OCI-LY7 (cell line): ENCODE data around the gene CEP97. TPM values are rescaled to one million over a fixed set of nuclear protein-coding genes. Genes with fewer than 3 reads are reported as not detected.

Experiments
- BruUV-seq: library from RNA; stranded (reverse); fragments of 400-500 nt; replicated peaks from 2 replicates; lab custom pipeline; 2021; lab: Mats Ljungman, UMichigan
- CTCF ChIA-PET: fragments of 300-600 bp; sonication (Branson Sonifier 250); formaldehyde crosslinking; loops from one replicate; lab custom pipeline; 2022; ENCODE audit warnings: antibody characterized with exemption; ENCODE audit not compliant: unreplicated experiment; lab: Charles Lee
- POLR2A ChIA-PET: fragments of 300-600 bp; sonication (Branson Sonifier 250); formaldehyde crosslinking; loops from one replicate; lab custom pipeline; 2022; ENCODE audit warnings: antibody characterized with exemption; lab: Charles Lee
- DNase-seq: peaks from one replicate; pipeline ENCODE4 v3.0.0-alpha.2; 2015; ENCODE audit warnings: low spot score
- H2AFZ ChIP-seq: fragments of 200-600 bp; sonication (generic), shearing (Covaris generic); 2 replicates; pipeline ENCODE4 v1.6.1; 2014; ENCODE audit warnings: mild to moderate bottlenecking, antibody characterized with exemption, low read length, moderate library complexity
- H3K27ac ChIP-seq: fragments of 200-600 bp; sonication (generic); 2 replicates; pipeline ENCODE4 v1.5.1; 2014; ENCODE audit warnings: mixed run types, low read depth, mild to moderate bottlenecking, moderate library complexity, low read length, inconsistent platforms; ENCODE audit not compliant: poor library complexity, severe bottlenecking
- H3K36me3 ChIP-seq: fragments of 200-600 bp; sonication (generic); 2 replicates; pipeline ENCODE4 v1.6.1; 2014; ENCODE audit warnings: mild to moderate bottlenecking, antibody characterized with exemption, low read length, moderate library complexity, mixed read lengths; ENCODE audit not compliant: insufficient read depth
- H3K4me1 ChIP-seq: fragments of 200-600 bp; sonication (generic); 2 replicates; pipeline ENCODE4 v1.5.1; 2014; ENCODE audit warnings: mild to moderate bottlenecking, low read length; ENCODE audit not compliant: insufficient read depth, poor library complexity, severe bottlenecking
- H3K4me2 ChIP-seq: fragments of 200-600 bp; sonication (generic); 2 replicates; pipeline ENCODE4 v1.6.1; 2014; ENCODE audit warnings: mild to moderate bottlenecking, low read length
- H3K4me3 ChIP-seq: fragments of 200-600 bp; sonication (generic); 2 replicates; pipeline ENCODE4 v1.5.1; 2014; ENCODE audit warnings: mild to moderate bottlenecking, low read depth, low read length; ENCODE audit not compliant: poor library complexity, severe bottlenecking
- H3K79me2 ChIP-seq: fragments of 200-600 bp; sonication (generic); 2 replicates; pipeline ENCODE4 v1.6.1; 2016; ENCODE audit warnings: low read depth, mild to moderate bottlenecking, low read length, moderate library complexity, mixed read lengths; ENCODE audit not compliant: insufficient read depth
- H3K9me2 ChIP-seq: fragments of 200-600 bp; sonication (generic); 2 replicates; pipeline ENCODE4 v1.6.1; 2016; ENCODE audit warnings: mild to moderate bottlenecking, low read length, mixed read lengths; ENCODE audit not compliant: insufficient read depth
- H3K9me3 ChIP-seq: fragments of 200-600 bp; sonication (generic); 2 replicates; pipeline ENCODE4 v1.6.1; 2014; ENCODE audit warnings: mild to moderate bottlenecking, mixed run types, low read length, mixed read lengths
- H4K20me1 ChIP-seq: fragments of 200-600 bp; sonication (generic); 2 replicates; pipeline ENCODE4 v1.6.1; 2014; ENCODE audit warnings: mild to moderate bottlenecking, antibody characterized with exemption, low read length, moderate library complexity, mixed read lengths; ENCODE audit not compliant: insufficient read depth
- EZH2phosphoT487 ChIP-seq: fragments of 200-600 bp; sonication (generic); IDR thresholded peaks from 2 replicates; pipeline ENCODE4 v1.6.1; 2018; ENCODE audit warnings: low read depth, borderline replicate concordance, mild to moderate bottlenecking, mixed run types, antibody characterized with exemption, low read length, moderate library complexity, mixed read lengths
- intact Hi-C: fragments of 100-400 bp; cut with micrococcal nuclease; formaldehyde crosslinking; loops from one replicate; pipeline ENCODE4 v1.10.0; 2022; ENCODE audit not compliant: unreplicated experiment
- total RNA-seq, 2 experiments: library from RNA; depleted of rRNA in 1 of 2; stranded (reverse); fragments of >200 nt in 1 of 2; shearing (Covaris generic) in 1 of 2; gene quantifications; 2 replicates each; pipeline ENCODE4 v1.2.3, GENCODE V29; 2014 to 2022
- TF ChIP-seq, protein P1 (sequence below): fragments of 200-600 bp; sonication (generic); conservative IDR thresholded peaks from 2 replicates; pipeline ENCODE4 v1.5.1; 2014; ENCODE audit warnings: mild to moderate bottlenecking, antibody characterized with exemption, low read length, moderate library complexity, mixed read lengths

CEP97 gene
- total RNA-seq, 2 experiments from 2014 or later, result 27.3 to 43.5 TPM

DNA sequence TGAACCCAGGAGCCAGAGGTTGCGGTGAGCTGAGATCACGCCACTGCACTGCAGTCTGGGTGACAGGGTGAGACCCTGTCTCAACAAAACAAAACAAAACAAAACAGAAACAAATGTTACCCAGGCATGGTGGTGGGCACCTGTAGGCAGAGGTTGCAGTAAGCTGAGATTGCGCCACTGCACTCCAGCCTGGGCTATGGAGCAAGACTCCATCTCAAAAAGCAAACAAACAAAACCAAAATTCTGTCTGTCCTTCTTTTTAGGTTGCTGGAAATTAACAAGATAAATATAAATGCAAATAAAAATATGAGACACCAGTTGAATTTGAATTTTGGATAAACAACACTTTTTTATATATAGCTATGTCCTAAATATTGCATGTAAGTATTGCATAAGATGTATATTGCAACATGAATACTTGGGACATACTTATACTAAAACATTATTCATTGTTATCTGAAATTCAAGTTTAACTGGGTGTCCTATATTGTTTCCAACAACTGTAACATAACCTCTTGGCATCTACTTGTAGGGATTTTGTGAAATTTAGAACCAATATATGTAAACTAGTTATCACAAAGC is 4.7 kb upstream of the CEP97 start:
- POLR2A ChIA-PET, result interaction anchor here (0.7 to 5.4 kb wide), 3 partner anchors 10 to 17 kb away, joined by 4 to 67 read pairs (median 6); no protein-coding TSS in a partner anchor
- H3K79me2 ChIP-seq, result peaks cover 6% of the 10 kb centered on the region; the same call in 1 of the 2 replicates
- H3K9me3 ChIP-seq, result peaks cover 4% of the 10 kb centered on the region; the same call in 1 of the 2 replicates
- no TSS peak for BruUV-seq
- CTCF ChIA-PET, result no interaction called here
- peak overlapping the region; percentile 92 for H3K27ac ChIP-seq
- H3K4me1 ChIP-seq, result peaks cover 37% of the 10 kb centered on the region
- H3K36me3 ChIP-seq, result no peaks in the 10 kb centered on the region; the same call in 1 of the 2 replicates
- no peak for DNase-seq
- no peaks in the 10 kb centered on the region for H4K20me1 ChIP-seq
- no peak overlapping the region; the same call in 1 of the 2 replicates for H2AFZ ChIP-seq
- no peak overlapping the region for H3K4me2 ChIP-seq
- H3K4me3 ChIP-seq, result no peak overlapping the region
- no peak for TF ChIP-seq EZH2phosphoT487
- TF ChIP-seq, protein P1, sequence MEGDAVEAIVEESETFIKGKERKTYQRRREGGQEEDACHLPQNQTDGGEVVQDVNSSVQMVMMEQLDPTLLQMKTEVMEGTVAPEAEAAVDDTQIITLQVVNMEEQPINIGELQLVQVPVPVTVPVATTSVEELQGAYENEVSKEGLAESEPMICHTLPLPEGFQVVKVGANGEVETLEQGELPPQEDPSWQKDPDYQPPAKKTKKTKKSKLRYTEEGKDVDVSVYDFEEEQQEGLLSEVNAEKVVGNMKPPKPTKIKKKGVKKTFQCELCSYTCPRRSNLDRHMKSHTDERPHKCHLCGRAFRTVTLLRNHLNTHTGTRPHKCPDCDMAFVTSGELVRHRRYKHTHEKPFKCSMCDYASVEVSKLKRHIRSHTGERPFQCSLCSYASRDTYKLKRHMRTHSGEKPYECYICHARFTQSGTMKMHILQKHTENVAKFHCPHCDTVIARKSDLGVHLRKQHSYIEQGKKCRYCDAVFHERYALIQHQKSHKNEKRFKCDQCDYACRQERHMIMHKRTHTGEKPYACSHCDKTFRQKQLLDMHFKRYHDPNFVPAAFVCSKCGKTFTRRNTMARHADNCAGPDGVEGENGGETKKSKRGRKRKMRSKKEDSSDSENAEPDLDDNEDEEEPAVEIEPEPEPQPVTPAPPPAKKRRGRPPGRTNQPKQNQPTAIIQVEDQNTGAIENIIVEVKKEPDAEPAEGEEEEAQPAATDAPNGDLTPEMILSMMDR, result no peak
- H3K9me2 ChIP-seq, result no peaks in the 10 kb centered on the region
- intact Hi-C loops, result loop anchor here (5.0 kb wide), 1 partner anchor 32 kb away; the partner anchor contains the start of gene RPL24

DNA sequence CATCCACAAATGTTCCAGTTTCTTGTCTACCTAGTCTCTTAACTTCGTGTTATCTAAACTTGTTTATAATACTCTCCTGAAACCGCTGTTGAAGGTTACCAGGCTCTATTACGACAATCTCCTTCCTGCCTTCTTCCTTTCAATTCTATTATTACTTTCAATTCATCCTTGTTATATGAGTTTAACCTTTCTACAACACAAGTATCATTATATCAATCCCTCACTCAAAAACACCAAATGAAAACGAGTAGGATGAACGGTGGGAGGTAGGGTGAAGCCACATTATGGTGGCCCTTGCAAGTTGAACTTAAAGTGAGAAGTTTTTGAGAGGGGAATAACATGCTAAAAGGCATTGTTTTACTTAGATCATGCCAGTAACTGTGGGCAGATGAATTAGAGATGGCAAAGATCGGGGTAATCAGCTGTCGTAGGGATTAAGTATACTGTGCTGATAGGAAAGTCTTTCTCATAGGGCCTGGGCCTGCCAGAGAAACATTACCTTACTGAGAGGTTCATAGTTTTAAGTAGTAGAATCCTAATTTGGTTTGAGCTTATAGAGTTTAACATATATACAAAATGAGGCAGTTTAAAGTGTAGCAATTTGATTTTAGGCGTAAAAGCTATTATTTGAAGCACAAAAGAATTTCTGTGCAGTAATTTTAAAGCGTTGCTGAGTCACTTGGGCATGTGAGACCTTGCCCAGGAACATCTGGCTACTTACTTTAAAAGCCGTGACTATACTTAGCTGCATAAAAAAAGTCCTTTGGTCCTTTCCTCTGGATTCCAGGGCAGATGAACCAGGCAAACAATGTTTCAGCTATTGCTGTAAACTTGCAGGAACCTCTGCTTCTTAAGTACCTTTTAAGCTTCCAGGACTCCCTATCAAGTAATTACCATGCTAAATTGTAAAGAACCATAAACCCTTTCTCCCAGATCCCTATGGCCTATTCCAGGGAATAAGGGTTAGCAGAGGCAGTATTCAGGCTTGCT is 3.3 kb upstream of the CEP97 start:
- no peaks in the 10 kb centered on the region for H3K9me2 ChIP-seq
- H3K27ac ChIP-seq, result peak overlapping the region; percentile 92
- peaks cover under 1% of the 10 kb centered on the region; the same call in 1 of the 2 replicates for H3K36me3 ChIP-seq
- no peaks in the 10 kb centered on the region for H4K20me1 ChIP-seq
- H3K4me1 ChIP-seq, result peaks cover 38% of the 10 kb centered on the region
- BruUV-seq, result no TSS peak
- ChIA-PET POLR2A (interaction anchor here (0.7 to 5.4 kb wide), 17 partner anchors 9 to 212 kb away, joined by 3 to 67 read pairs (median 5); partner anchors contain the start of genes NXPE3 and ZBTB11), CTCF (no interaction called here)
- peaks cover 20% of the 10 kb centered on the region for H3K79me2 ChIP-seq
- TF ChIP-seq, protein P1, result no peak
- no peak for TF ChIP-seq EZH2phosphoT487
- intact Hi-C loops, result loop anchor here (5.0 kb wide), 1 partner anchor 34 kb away; the partner anchor contains the start of gene RPL24
- peak; percentile 39 for DNase-seq
- H3K9me3 ChIP-seq, result peaks cover 4% of the 10 kb centered on the region; the same call in 1 of the 2 replicates
- peak overlapping the region; percentile 55; the same call in 1 of the 2 replicates for H2AFZ ChIP-seq
- H3K4me2 ChIP-seq, result peak overlapping the region; percentile 80
- H3K4me3 ChIP-seq, result peak overlapping the region; percentile 57
